ENCODE measurements around the gene RDH14.
A peak's percentile ranks its signal among the peaks of the same experiment; 100 is the strongest.

The RDH14 gene

GRCh38 chr2:18560797-18561085 is 288 bp upstream of the RDH14 start:
- no peak for DNase-seq

DNA sequence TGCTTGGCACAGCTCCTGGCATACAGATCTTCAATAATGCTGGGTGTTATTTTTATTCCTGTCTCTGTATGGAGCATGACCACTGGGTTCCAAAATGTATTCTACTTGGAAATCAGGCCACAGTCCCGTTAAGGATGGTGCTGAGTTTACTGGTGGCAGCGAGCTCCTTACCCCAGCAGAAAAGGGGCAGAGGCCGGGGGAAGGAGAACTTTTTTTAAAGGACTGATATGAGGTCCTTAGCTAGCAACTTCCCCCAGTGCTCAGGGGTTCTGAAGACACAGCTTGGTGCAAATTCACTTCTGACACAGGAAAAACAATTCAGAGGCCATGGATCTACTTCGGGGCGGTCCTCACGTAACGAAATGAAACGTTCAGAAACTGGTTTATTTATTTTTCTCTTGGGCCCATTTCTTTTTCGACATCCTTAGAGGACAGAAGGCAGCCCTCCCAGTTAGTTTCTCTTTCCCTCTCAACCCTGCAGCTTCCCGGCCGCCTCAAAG is 872 bp downstream of the RDH14 start:
- DNase-seq = no peak

DNA sequence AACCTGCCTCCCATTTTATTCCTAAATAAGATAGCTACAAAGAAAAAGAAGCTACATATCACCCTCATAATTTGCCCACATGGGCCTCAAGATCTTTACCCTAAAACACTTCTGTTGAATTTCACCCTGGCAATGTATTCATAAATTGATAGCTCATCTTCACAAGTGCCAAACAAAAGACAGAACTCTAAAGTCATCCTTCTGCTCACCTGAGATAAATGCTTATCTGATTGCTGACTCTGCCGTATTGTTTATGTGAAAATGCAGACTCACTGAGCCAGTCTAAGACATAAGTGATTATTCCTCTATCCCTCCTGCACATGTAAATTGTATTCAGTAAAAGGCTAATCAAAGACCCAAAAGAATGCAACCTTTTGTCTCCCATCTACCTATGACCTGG is 2.0 kb downstream of the RDH14 start:
- no peak for DNase-seq

DNA sequence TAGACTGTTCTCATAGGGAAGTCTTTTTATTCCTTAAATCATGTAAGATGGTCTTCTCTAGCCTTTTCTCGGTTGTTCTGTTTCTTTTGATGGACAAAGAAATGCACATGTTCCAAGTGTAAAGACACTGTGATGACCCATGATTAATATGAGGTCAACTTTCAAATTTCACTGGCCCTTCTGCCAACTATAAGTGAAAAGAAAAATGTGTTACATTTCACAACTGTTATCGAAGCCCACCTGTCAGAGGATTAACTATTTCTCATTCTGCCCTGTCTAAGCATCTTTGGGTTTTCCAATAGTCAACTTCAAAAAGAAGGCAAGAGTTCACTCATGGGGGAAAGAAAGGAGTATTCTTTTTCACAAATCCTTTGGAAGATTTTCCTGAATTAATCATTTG is 3.3 kb downstream of the RDH14 start:
- DNase-seq = no peak

DNA sequence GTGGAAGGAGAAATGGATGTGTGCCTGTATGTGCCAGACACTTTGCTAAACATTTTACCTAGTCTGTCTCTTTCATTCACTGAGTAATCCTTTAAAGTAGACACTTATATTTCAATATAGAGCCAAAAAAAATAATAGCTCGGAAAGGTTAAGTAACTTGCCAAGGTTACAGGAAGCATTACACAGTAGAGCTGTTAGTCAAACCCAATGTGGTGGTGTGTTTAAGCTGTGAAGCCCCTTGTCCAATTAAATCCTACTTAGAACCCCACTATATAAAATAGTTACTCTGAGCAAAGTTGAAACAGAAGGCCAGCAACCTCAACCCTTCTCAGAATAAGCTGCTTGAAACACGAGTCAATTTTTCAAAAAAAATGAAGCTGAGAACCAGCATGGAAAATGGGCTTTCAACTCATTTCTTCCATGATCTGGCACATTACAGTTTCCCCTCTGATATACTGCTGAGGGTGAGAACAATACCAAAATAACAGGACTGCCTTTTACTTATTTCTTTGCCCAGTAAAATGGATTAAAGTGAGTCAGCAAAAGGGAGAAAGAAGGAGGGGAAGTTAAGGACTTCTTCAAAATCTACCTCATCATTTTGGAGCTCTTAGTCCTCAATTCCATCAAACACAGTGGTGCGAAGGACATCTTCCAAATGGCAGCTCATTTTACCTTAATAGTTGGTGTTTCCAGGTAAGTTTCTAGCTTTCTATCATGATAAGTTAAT is 7.9 kb downstream of the RDH14 start:
- DNase-seq = no peak

GRCh38 chr2:18551623-18552022 is 8.8 kb downstream of the RDH14 start:
- DNase-seq = no peak

DNA sequence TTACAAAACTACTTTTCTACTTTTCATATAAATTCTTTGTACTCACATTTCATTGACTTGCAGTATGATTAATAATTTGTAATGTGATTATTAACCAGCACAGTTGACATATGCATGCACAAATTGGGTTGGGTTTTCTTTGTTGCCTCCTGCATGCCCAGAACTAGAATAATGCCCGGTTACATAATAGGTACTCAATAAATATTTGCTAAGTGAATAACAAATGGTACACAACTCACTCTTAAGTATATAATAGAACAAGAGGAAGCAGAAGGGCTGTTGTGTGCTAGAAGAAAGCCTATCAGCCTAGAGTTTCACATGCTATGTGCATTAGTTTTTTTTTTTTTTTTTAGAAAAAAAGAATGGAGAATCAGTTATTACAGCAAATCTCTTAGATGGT is 9.3 kb downstream of the RDH14 start:
- DNase-seq = no peak

DNA sequence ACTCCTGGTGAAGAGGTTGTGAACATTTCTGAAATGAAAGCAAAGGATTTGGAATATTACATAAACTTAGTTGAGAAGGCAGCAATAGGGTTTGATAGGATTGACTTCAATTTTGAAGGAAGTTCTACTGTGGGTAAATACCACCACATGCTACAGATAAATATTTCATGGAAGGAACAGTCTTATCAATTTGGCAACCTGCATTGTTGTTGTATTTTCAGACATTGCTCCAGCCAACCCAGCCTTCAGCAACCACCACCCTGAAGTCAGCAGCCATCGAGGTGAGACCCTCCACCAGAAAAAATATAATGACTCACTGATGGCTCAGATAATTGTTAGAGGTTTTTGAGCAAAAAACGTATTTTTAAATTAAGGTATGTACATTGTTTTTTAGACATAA is 10.0 kb downstream of the RDH14 start:
- no peak for DNase-seq

DNA sequence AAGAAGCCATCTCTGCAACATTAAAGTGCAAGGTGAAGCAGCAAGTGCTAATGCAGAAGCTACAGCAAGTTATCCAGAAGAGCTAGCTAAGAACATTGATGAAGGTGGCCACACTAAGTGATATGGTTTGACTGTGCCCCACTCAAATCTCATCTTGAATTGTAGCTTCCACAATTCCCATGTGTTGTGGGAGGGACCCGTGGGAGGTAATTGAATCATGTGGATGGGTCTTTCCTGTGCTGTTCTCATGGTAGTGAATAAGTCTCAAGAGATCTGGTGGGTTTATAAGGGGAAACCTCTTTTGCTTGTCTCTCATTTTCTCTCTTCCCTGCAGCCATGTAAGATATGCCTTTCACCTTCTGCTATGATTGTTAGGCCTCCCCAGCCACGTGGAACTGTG is 11.4 kb downstream of the RDH14 start:
- DNase-seq = no peak

- no peak for DNase-seq
Measured at GRCh38 chr2:18548621-18549020, 11.8 kb downstream of the RDH14 start.

DNA sequence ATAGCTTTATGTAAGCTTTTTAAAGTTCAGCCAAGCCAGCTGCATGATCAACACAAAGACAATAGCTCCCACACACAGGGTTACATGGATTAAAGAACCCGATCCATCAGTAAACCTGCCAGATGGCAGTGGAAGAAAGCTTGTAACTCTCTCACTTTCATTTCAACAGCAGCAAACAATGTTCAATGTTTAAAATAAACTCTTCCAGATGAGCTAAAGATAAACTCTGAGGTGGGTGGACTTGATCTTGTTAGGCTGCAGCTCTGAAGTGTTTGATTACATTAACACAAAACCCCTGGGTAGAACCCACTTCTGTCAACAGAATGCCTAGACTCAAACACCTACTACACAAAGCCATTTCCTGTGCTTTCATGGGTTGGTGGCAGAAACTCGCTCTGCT is 13.9 kb downstream of the RDH14 start:
- DNase-seq = no peak

DNA sequence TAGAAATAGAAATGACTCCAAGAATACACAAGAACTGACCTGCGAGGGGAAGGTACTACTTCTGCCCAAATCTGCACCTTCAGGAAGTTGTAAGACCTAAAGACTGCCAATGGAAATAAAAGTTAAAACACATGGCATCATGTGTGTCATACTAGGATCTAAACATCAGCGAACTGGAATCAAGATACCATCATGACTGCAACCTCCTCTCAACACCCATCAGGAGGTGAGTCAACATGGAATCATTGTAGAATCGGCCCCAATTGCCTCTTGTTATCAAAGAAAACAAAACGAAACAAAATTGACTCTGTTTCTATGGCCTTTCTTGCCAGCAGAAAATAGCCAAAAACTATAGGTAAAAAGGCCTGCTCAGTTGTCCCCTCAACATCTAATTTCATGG is 15.1 kb downstream of the RDH14 start:
- no peak for DNase-seq

DNA sequence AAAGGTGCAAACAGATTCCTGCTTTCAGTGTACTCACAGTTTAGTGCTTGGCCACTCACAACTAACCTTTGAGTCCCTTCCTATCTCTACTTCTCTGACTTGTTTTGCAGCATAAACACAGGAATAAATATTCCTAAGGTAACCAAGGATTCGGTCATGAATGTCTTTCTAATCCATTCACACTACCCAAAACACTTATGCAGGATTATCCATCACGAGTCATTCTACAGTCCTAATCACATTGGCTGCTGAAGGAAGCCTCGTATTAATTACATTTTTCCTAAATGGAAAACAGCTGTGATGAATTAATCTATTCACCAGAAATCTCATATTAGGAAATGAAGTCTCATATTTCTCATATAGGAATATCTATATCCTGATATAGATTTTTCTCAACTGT is 16.3 kb downstream of the RDH14 start:
- DNase-seq = no peak

GRCh38 chr2:18540872-18541271 is 19.6 kb downstream of the RDH14 start:
- DNase-seq = no peak

- no peak for DNase-seq
Measured at GRCh38 chr2:18536697-18537096, 23.8 kb downstream of the RDH14 start.

DNA sequence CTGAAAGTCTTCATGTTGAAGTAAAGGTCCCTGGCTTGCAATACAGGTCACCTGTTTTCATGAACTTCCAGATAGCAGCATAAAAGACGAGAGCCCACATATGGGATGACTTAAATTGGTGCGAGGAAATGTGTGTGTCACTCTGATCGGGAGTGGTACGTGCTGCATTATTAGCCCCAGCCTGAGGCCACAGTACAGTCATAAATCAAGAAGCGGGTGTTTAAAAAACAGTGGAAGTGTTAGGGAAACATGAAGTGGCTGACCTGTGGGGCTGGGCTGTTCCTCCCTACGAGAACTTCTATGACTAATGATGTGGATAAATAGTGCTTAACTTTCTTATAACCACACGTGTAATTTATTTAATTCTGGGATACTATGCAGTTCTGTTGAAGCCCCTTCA is 24.4 kb downstream of the RDH14 start:
- DNase-seq = no peak

DNA sequence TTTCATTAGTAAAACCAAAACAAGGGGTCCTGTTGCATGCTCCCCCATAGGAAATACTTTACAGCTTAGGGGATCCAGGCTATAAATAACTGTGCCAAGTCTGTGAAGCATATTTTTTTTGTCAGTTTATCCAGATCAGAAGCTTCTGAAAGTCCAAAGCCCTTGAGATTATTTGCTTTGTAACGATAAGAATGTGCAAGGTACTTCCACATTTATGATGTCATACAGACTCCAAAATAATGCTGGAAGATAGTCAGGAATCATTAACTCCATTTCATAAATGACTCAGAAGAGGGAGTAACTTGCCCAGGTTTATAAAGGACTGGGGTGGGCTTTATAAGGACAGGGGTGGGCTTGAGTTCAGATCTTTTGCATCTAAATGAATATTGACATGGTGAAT is 29.3 kb downstream of the RDH14 start:
- DNase-seq = no peak

- DNase-seq = no peak
Measured at GRCh38 chr2:18527822-18528221, 32.6 kb downstream of the RDH14 start.

DNA sequence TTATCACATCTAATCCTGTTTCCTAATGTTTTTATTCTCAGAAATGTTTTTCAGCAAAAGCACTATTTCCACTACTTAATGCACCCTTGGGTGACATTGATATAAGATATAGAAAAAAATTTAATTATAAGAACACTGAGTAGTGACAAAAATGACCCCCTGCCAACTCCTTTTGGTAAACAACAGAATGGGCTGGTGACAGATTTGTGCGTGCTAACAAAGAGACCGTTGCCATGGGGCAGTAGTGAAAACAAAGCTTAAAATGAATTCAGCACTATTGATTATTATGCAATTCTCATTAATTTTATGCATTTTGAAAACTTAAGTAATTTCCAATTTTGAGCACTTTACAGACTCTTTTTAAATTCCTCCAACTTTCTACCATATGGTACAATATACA is 33.1 kb downstream of the RDH14 start:
- no peak for DNase-seq

- no peak for DNase-seq
Measured at GRCh38 chr2:18526429-18526828, 34.0 kb downstream of the RDH14 start.

DNA sequence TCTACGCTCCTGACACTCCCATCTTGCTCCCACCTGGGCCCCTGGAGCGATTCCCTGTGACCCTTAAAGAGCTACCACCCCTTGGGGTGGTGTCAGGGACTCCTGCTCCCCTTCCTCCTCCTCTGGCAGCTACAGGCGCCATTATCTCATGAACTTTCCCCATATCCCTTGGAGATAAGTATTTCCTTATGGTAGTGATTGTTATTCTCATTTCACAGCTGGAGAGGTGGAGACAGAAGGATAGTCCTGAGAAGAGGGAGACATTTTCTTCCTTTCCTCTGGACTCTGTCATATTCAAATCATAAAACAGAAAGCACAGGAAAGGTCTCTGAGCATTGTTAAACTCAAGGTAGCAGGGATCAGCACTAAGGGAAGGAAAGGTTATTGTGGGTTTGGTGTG is 34.6 kb downstream of the RDH14 start:
- DNase-seq = no peak

DNA sequence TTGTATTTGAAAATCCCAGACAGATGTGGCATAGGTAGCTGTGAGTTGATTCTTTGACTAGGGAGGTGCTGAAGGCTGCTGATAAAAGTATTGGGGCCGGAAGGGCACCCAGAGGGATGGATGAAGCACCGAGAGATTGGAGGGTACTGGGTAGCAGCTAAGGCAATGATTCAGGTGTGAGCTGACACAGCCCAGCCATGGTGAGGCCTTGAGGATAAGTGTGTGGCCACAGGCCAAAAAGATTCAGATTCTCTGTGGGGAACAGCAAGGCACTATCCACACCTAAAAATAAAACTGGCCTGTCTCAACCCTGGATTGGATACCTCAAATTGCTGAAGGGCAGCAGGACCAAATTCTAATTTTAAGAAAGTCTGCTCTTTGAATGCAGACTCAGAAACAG is 35.2 kb downstream of the RDH14 start:
- DNase-seq = no peak

DNA sequence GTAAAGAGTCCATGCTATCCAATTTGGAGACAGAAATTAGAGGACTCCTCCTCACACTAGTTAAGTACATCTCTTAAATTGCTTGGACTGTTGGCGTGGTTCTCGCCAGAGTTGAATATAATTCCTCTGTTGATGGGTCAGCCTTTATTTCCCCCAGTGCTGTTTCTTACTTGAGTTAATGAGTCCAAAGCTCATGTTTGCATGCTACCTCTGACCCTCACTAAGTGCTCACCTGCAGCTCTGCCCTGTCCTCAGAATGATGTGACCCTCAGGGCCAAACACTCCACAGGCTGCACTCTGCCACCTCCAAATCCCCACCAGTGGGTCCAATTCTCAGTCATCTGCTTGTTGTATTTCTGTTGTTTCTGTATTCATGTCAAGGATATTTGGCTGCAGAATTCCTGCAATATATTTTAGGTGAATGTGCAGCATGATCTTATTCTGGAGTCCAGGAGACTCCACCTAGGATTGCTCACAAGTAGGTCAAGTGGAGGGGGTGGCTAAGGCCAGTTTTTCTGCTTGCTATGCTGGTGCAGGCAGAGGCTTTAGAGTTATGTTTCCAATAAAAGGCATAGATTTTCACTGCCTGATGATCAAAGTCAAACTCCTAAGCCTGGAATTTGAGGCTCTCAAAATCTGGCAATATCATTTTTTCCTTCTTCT is 37.8 kb downstream of the RDH14 start:
- no peak for DNase-seq

DNA sequence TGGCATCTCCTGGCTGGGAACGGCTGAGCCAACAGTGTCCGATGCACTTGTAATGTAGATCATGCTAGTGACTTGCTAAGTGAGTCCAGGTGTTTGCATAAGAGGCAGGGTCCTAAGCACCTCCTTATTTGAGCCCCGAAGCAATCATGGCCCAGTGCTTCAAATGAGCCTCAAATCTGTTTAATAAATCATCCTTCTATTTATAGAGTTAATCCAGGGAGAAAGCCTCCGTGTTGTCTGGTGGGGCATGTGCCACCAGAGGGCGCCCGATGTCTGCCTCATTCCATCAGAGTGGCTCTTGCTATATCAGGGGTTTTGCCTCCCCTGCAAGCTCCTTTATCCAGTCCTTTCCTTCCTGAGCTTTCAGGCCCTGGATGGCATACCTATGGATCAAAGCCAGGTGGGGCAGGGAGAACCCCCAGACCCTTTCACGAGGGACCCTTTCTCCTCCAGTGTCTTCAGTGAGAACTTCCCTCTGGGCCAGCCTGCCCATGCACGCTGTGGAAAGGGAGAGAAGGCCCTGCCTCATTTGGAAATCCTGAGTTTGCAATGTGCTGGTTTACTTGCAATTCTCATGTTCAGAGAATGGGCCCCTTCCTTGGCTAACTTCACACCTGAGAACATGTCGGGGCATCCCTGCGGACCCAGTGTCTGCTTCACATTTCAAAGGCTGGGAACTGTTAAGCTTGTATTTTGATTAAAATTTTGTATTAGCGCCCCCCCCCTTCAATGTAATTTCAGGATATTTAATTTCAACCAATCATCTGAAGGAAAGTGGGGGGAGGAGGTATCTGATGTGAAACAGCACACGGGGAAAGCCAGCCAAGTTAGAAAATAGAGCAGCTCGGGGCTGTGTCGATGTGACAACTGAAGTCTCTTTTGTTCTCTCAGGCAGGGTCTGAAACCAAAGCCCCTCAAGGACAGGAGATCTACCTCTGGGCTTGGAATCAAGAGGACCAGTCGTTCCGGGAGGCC is 39.7 kb downstream of the RDH14 start:
- peak; percentile 64 for DNase-seq
